Mucosa of rectum (tissue), 2 donors: ENCODE measurements around the gene PTPRG.

Experiments used
- H3K27ac ChIP-seq, 2 donors: one replicate each; pipeline ENCODE4 v1.7.0; 2013; ENCODE audit warnings: inconsistent platforms in 2 of 2, low read depth in 2 of 2, low read length in 2 of 2
- H3K27me3 ChIP-seq, 2 donors: one replicate each; pipeline ENCODE4 v1.7.0; 2013; ENCODE audit warnings: low read length in 2 of 2; ENCODE audit not compliant: control insufficient read depth in 2 of 2, insufficient read depth in 2 of 2
- H3K36me3 ChIP-seq, 2 donors: one replicate each; pipeline ENCODE4 v1.7.0; 2013; ENCODE audit warnings: low read length in 2 of 2; ENCODE audit not compliant: control insufficient read depth in 2 of 2, insufficient read depth in 2 of 2
- H3K4me1 ChIP-seq, 2 donors: one replicate each; pipeline ENCODE4 v1.7.0; 2013; ENCODE audit warnings: low read length in 2 of 2, mild to moderate bottlenecking in 1 of 2; ENCODE audit not compliant: control insufficient read depth in 2 of 2, insufficient read depth in 2 of 2
- H3K4me3 ChIP-seq, 2 donors: one replicate each; pipeline ENCODE4 v1.7.0; 2013; ENCODE audit warnings: low read length in 2 of 2
- H3K9ac ChIP-seq, 2 donors: one replicate each; pipeline ENCODE4 v1.7.0; 2013; ENCODE audit warnings: low read length in 2 of 2, low read depth in 1 of 2, mild to moderate bottlenecking in 1 of 2
- H3K9me3 ChIP-seq, 2 donors: one replicate each; pipeline ENCODE4 v1.7.0; 2013; ENCODE audit warnings: low read length in 2 of 2; ENCODE audit not compliant: control insufficient read depth in 2 of 2
- donor health status: healthy.
- donor health status: Normal muscosa, but diverticular disease.

PTPRG gene

GRCh38 chr3:61768284-61769037, 207.1 kb downstream of the PTPRG start:
- H3K4me1 ChIP-seq = no peaks in the 10 kb centered on the region
- no peaks in the 10 kb centered on the region for H3K9me3 ChIP-seq
- peak overlapping the region in 1 of 2 donors; percentile 32 for H3K27ac ChIP-seq
- no peaks in the 10 kb centered on the region for H3K27me3 ChIP-seq
- H3K9ac ChIP-seq = no peak overlapping the region
- no peak overlapping the region for H3K4me3 ChIP-seq
- no peaks in the 10 kb centered on the region for H3K36me3 ChIP-seq

GRCh38 chr3:61769266-61769990, 208.1 kb downstream of the PTPRG start:
- Histone ChIP-seq H3K9ac (no peak overlapping the region), H3K27ac (peak overlapping the region in 1 of 2 donors; percentile 32)

GRCh38 chr3:61771976-61772375, 210.6 kb downstream of the PTPRG start:
- Histone ChIP-seq H3K4me1 (no peaks in the 10 kb centered on the region), H3K27me3 (no peaks in the 10 kb centered on the region), H3K36me3 (no peaks in the 10 kb centered on the region), H3K4me3 (no peak overlapping the region), H3K9ac (no peak overlapping the region), H3K27ac (no peak overlapping the region), H3K9me3 (no peaks in the 10 kb centered on the region)

More at GRCh38 chr3:61769266-61769990, 208.1 kb downstream of the PTPRG start:
- Histone ChIP-seq H3K9me3 (no peaks in the 10 kb centered on the region), H3K4me1 (no peaks in the 10 kb centered on the region), H3K4me3 (no peak overlapping the region), H3K36me3 (no peaks in the 10 kb centered on the region), H3K27me3 (no peaks in the 10 kb centered on the region)

- no peaks in the 10 kb centered on the region for H3K36me3 ChIP-seq
- no peak overlapping the region for H3K4me3 ChIP-seq
- H3K9me3 ChIP-seq = no peaks in the 10 kb centered on the region
- H3K9ac ChIP-seq = no peak overlapping the region
- no peak overlapping the region for H3K27ac ChIP-seq
- no peaks in the 10 kb centered on the region for H3K27me3 ChIP-seq
- H3K4me1 ChIP-seq = no peaks in the 10 kb centered on the region
These were observed 211.1 kb downstream of the PTPRG start for GRCh38 chr3:61772456-61772855.

- H3K9ac ChIP-seq = no peak overlapping the region
- H3K27me3 ChIP-seq = no peaks in the 10 kb centered on the region
- no peak overlapping the region for H3K27ac ChIP-seq
- H3K4me1 ChIP-seq = no peaks in the 10 kb centered on the region
- H3K36me3 ChIP-seq = no peaks in the 10 kb centered on the region
- H3K4me3 ChIP-seq = no peak overlapping the region
- no peaks in the 10 kb centered on the region for H3K9me3 ChIP-seq
These were observed 213.0 kb downstream of the PTPRG start for GRCh38 chr3:61774279-61774890.

GRCh38 chr3:61776390-61776789, 215.0 kb downstream of the PTPRG start:
- H3K27me3 ChIP-seq = no peaks in the 10 kb centered on the region
- H3K4me3 ChIP-seq = no peak overlapping the region
- H3K9ac ChIP-seq = no peak overlapping the region
- no peaks in the 10 kb centered on the region for H3K36me3 ChIP-seq
- H3K27ac ChIP-seq = no peak overlapping the region
- no peaks in the 10 kb centered on the region for H3K4me1 ChIP-seq
- H3K9me3 ChIP-seq = no peaks in the 10 kb centered on the region

- H3K27me3 ChIP-seq = no peaks in the 10 kb centered on the region
- no peak overlapping the region for H3K4me3 ChIP-seq
- no peak overlapping the region for H3K27ac ChIP-seq
These were observed 216.1 kb downstream of the PTPRG start for GRCh38 chr3:61777483-61777882.

GRCh38 chr3:61778095-61778494, 216.7 kb downstream of the PTPRG start:
- Histone ChIP-seq H3K27me3 (no peaks in the 10 kb centered on the region), H3K36me3 (no peaks in the 10 kb centered on the region), H3K9me3 (no peaks in the 10 kb centered on the region), H3K9ac (no peak overlapping the region), H3K27ac (no peak overlapping the region), H3K4me1 (no peaks in the 10 kb centered on the region), H3K4me3 (no peak overlapping the region)

More at GRCh38 chr3:61777483-61777882, 216.1 kb downstream of the PTPRG start:
- Histone ChIP-seq H3K4me1 (no peaks in the 10 kb centered on the region), H3K9ac (no peak overlapping the region), H3K9me3 (no peaks in the 10 kb centered on the region), H3K36me3 (no peaks in the 10 kb centered on the region)

- H3K4me3 ChIP-seq = no peak overlapping the region
- no peak overlapping the region for H3K9ac ChIP-seq
- no peaks in the 10 kb centered on the region for H3K4me1 ChIP-seq
- no peak overlapping the region for H3K27ac ChIP-seq
- no peaks in the 10 kb centered on the region for H3K27me3 ChIP-seq
- no peaks in the 10 kb centered on the region for H3K36me3 ChIP-seq
- H3K9me3 ChIP-seq = no peaks in the 10 kb centered on the region
These were observed 218.6 kb downstream of the PTPRG start for GRCh38 chr3:61780016-61780415.
